CD4-positive, CD25-positive, alpha-beta regulatory T cell (primary cell): Measurements from ENCODE around the gene KEL. TPM values are rescaled to one million over a fixed set of nuclear protein-coding genes. Genes with fewer than 3 reads are reported as not detected.

Source experiments
- ATAC-seq, 2 donors: fragments of 150-1000 bp; cut with Tn5 transposase; one replicate each; pipeline ENCODE4 v1.10.0; 2021; ENCODE audit warnings: low read depth in 2 of 2, moderate number of reproducible peaks in 2 of 2, moderate library complexity in 1 of 2
- DNase-seq, 3 donors: peaks; one replicate each; pipeline versions ENCODE4 v3.0.0 to v3.0.0-alpha.2; 2012 to 2022; ENCODE audit warnings: mixed read lengths in 1 of 3
- H3K27ac ChIP-seq: one replicate; pipeline ENCODE4 v1.7.0; 2013; ENCODE audit warnings: mild to moderate bottlenecking, low read length; ENCODE audit not compliant: insufficient read depth, poor library complexity, severe bottlenecking
- H3K27me3 ChIP-seq: one replicate; pipeline ENCODE4 v1.7.0; 2013; ENCODE audit warnings: low read length; ENCODE audit not compliant: control insufficient read depth, insufficient read depth
- H3K36me3 ChIP-seq: one replicate; pipeline ENCODE4 v1.7.0; 2013; ENCODE audit warnings: mild to moderate bottlenecking, low read length, moderate library complexity; ENCODE audit not compliant: control insufficient read depth, insufficient read depth
- H3K4me1 ChIP-seq: 2 replicates; pipeline ENCODE4 v1.7.0; 2013; ENCODE audit warnings: mild to moderate bottlenecking, low read length; ENCODE audit not compliant: insufficient read depth, control insufficient read depth, poor library complexity, severe bottlenecking
- H3K4me3 ChIP-seq: one replicate; pipeline ENCODE4 v1.7.0; 2013; ENCODE audit warnings: low read depth, mild to moderate bottlenecking, low read length, moderate library complexity
- H3K9me3 ChIP-seq, 2 experiments: 1 replicate in 1 of 2; 2 replicates in 1 of 2; pipeline ENCODE4 v1.7.0; 2013; ENCODE audit warnings: low read length in 2 of 2, mild to moderate bottlenecking in 1 of 2, moderate library complexity in 1 of 2; ENCODE audit not compliant: control insufficient read depth in 2 of 2
- H3K27ac Mint-ChIP-seq, 3 donors: one replicate each; pipeline ENCODE4 v1.8.0; 2020 to 2022; ENCODE audit warnings: mild to moderate bottlenecking in 3 of 3, mixed read lengths in 3 of 3, moderate library complexity in 2 of 3
- H3K27me3 Mint-ChIP-seq: one replicate; pipeline ENCODE4 v1.8.0; 2022; ENCODE audit warnings: mild to moderate bottlenecking, mixed read lengths
- H3K36me3 Mint-ChIP-seq: one replicate; pipeline ENCODE4 v1.8.0; 2020; ENCODE audit warnings: mixed read lengths
- H3K4me1 Mint-ChIP-seq, 4 donors: one replicate each; pipeline ENCODE4 v1.8.0; 2020 to 2022; ENCODE audit warnings: mixed read lengths in 4 of 4, mild to moderate bottlenecking in 1 of 4
- H3K4me3 Mint-ChIP-seq, 4 donors: one replicate each; pipeline ENCODE4 v1.8.0; 2020 to 2022; ENCODE audit warnings: mild to moderate bottlenecking in 4 of 4, mixed read lengths in 4 of 4, moderate library complexity in 3 of 4
- H3K9me3 Mint-ChIP-seq, 7 donors: one replicate each; pipeline ENCODE4 v1.8.0; 2020 to 2022; ENCODE audit warnings: mixed read lengths in 7 of 7, mild to moderate bottlenecking in 3 of 7, moderate library complexity in 2 of 7
- polyA plus RNA-seq, 4 donors: library from polyadenylated mRNA; unstranded; fragments of 300-500 nt; fragmentation: Illumina TruSeq; gene quantifications; one replicate each; pipeline ENCODE4 v1.2.3, GENCODE V29; 2021
- total RNA-seq: library from RNA; stranded (reverse); gene quantifications from one replicate; pipeline ENCODE4 v1.2.3, GENCODE V29; 2022

Gene KEL
- total RNA-seq (1.1 TPM), polyA plus RNA-seq (not detected)

- ATAC-seq = no peak
- H3K27ac ChIP-seq = no peak within 1 kb of the TSS
These were observed at the start of gene KEL for GRCh38 chr7:142961973-142962926. TSS of gene KEL (minus strand) at chr7:142962363. CDS start at chr7:142962206, 157 bp downstream.

GRCh38 chr7:143008007-143008901 lies 46.1 kb upstream of the KEL start:
- ATAC-seq = peak; percentile 90 to 95
- H3K9me3 Mint-ChIP-seq = peaks cover 0 to 2% (median 0%) of the 10 kb centered on the region in 7 donors
- H3K4me1 ChIP-seq = peaks cover 2% of the 10 kb centered on the region
- DNase-seq = peak; percentile 58 to 76 (median 74)
- H3K4me3 ChIP-seq = no peak overlapping the region
- no peaks in the 10 kb centered on the region for H3K9me3 ChIP-seq
- no peaks in the 10 kb centered on the region for H3K36me3 Mint-ChIP-seq
- H3K4me3 Mint-ChIP-seq = no peak overlapping the region
- peaks cover 4 to 7% (median 6%) of the 10 kb centered on the region in 4 donors for H3K4me1 Mint-ChIP-seq
- H3K27me3 Mint-ChIP-seq = peaks cover 11% of the 10 kb centered on the region
- H3K36me3 ChIP-seq = no peaks in the 10 kb centered on the region
- H3K27me3 ChIP-seq = peaks cover 2% of the 10 kb centered on the region
- H3K27ac Mint-ChIP-seq = peak overlapping the region in 1 of 3 donors; percentile 57
- no peak overlapping the region for H3K27ac ChIP-seq

More at GRCh38 chr7:142961973-142962926, at the start of gene KEL:
- no peak for DNase-seq
- H3K4me3 Mint-ChIP-seq = no peak within 1 kb of the TSS
- H3K27me3 ChIP-seq = peaks cover 2% of the 10 kb centered on the region
- no peaks in the 10 kb centered on the region for H3K9me3 ChIP-seq
- H3K27ac Mint-ChIP-seq = no peak within 1 kb of the TSS
- H3K4me3 ChIP-seq = no peak within 1 kb of the TSS
- H3K4me1 ChIP-seq = no peaks in the 10 kb centered on the region
- H3K36me3 ChIP-seq = no peaks in the 10 kb centered on the region
- H3K36me3 Mint-ChIP-seq = no peaks in the 10 kb centered on the region
- H3K9me3 Mint-ChIP-seq = peaks cover 0 to 1% (median 0%) of the 10 kb centered on the region in 7 donors
- H3K4me1 Mint-ChIP-seq = no peaks in the 10 kb centered on the region
- H3K27me3 Mint-ChIP-seq = peaks cover 28% of the 10 kb centered on the region

- peaks cover 5% of the 10 kb centered on the region for H3K4me1 ChIP-seq
- no peaks in the 10 kb centered on the region for H3K9me3 ChIP-seq
- Mint-ChIP-seq H3K4me3 (no peak overlapping the region), H3K4me1 (peaks cover 6 to 12% (median 7%) of the 10 kb centered on the region in 4 donors), H3K27me3 (peaks cover 10% of the 10 kb centered on the region), H3K9me3 (peaks cover 0 to 2% (median 0%) of the 10 kb centered on the region in 7 donors), H3K36me3 (no peaks in the 10 kb centered on the region), H3K27ac (no peak overlapping the region)
- H3K27me3 ChIP-seq = peaks cover 2% of the 10 kb centered on the region
- ATAC-seq = no peak
- H3K36me3 ChIP-seq = no peaks in the 10 kb centered on the region
- DNase-seq = no peak
- no peak overlapping the region for H3K27ac ChIP-seq
- no peak overlapping the region for H3K4me3 ChIP-seq
These were observed 43.6 kb upstream of the KEL start for GRCh38 chr7:143005632-143006260.

GRCh38 chr7:143003393-143004051 lies 41.4 kb upstream of the KEL start:
- Histone ChIP-seq H3K9me3 (no peaks in the 10 kb centered on the region), H3K27me3 (peaks cover 4% of the 10 kb centered on the region), H3K4me1 (peaks cover 5% of the 10 kb centered on the region), H3K4me3 (peak overlapping the region; percentile 65), H3K27ac (no peak overlapping the region), H3K36me3 (no peaks in the 10 kb centered on the region)
- peak overlapping the region; percentile 5 to 90 (median 78) for H3K27ac Mint-ChIP-seq
- DNase-seq (peak; percentile 26 to 78 (median 67)), ATAC-seq (peak; percentile 63 to 77)
- peaks cover 6 to 12% (median 7%) of the 10 kb centered on the region in 4 donors for H3K4me1 Mint-ChIP-seq
- H3K4me3 Mint-ChIP-seq = peak overlapping the region; percentile 0 to 89 (median 84)
- H3K9me3 Mint-ChIP-seq = peaks cover 0 to 2% (median 0%) of the 10 kb centered on the region in 7 donors
- H3K36me3 Mint-ChIP-seq = no peaks in the 10 kb centered on the region
- H3K27me3 Mint-ChIP-seq = peaks cover 10% of the 10 kb centered on the region

GRCh38 chr7:143002898-143003297 lies 40.7 kb upstream of the KEL start:
- peak overlapping the region in 2 of 4 donors; percentile 84 to 85 for H3K4me3 Mint-ChIP-seq
- H3K27ac ChIP-seq = no peak overlapping the region
- peak overlapping the region; percentile 65 for H3K4me3 ChIP-seq
- H3K36me3 Mint-ChIP-seq = no peaks in the 10 kb centered on the region
- DNase-seq = no peak
- H3K4me1 Mint-ChIP-seq = peaks cover 6 to 10% (median 7%) of the 10 kb centered on the region in 4 donors
- peaks cover 10% of the 10 kb centered on the region for H3K27me3 Mint-ChIP-seq
- peak overlapping the region in 2 of 3 donors; percentile 78 to 90 for H3K27ac Mint-ChIP-seq
- peaks cover 2% of the 10 kb centered on the region for H3K27me3 ChIP-seq
- peaks cover 0 to 2% (median 0%) of the 10 kb centered on the region in 7 donors for H3K9me3 Mint-ChIP-seq
- no peak for ATAC-seq
- H3K36me3 ChIP-seq = no peaks in the 10 kb centered on the region
- no peaks in the 10 kb centered on the region for H3K9me3 ChIP-seq
- peaks cover 5% of the 10 kb centered on the region for H3K4me1 ChIP-seq

GRCh38 chr7:143002106-143002505 lies 39.9 kb upstream of the KEL start:
- Mint-ChIP-seq H3K4me3 (no peak overlapping the region), H3K9me3 (peaks cover 0 to 2% (median 0%) of the 10 kb centered on the region in 7 donors), H3K4me1 (peaks cover 4 to 9% (median 7%) of the 10 kb centered on the region in 4 donors), H3K27me3 (peaks cover 11% of the 10 kb centered on the region), H3K27ac (peak overlapping the region in 1 of 3 donors; percentile 21), H3K36me3 (no peaks in the 10 kb centered on the region)
- no peaks in the 10 kb centered on the region for H3K36me3 ChIP-seq
- DNase-seq (peak in 2 of 3 donors; percentile 19 to 30), ATAC-seq (no peak)
- no peak overlapping the region for H3K27ac ChIP-seq
- no peaks in the 10 kb centered on the region for H3K9me3 ChIP-seq
- H3K27me3 ChIP-seq = peaks cover 2% of the 10 kb centered on the region
- H3K4me1 ChIP-seq = peaks cover 5% of the 10 kb centered on the region
- no peak overlapping the region for H3K4me3 ChIP-seq
